Neutrophil (primary cell): ENCODE data around the gene UNCX.
"Not testable (repeated sequence)": the region's sequence is repeated elsewhere in the genome, so short reads cannot be mapped to it uniquely, and the experiment has no call there.

Source experiments
- H3K27ac ChIP-seq: fragments of 200-600 bp; sonication (generic); 2 replicates; pipeline ENCODE4 v1.5.1; 2016; ENCODE audit warnings: mild to moderate bottlenecking, moderate library complexity
- H3K27me3 ChIP-seq: fragments of 200-600 bp; sonication (generic); 2 replicates; pipeline ENCODE4 v1.6.0; 2016; ENCODE audit warnings: mild to moderate bottlenecking
- H3K36me3 ChIP-seq: fragments of 200-600 bp; sonication (generic); 2 replicates; pipeline ENCODE4 v1.5.1; 2017
- H3K4me1 ChIP-seq, 2 experiments: fragments of 200-600 bp in 1 of 2; sonication (generic) in 1 of 2; 1 replicate in 1 of 2; 2 replicates in 1 of 2; pipeline versions ENCODE4 v1.5.1 to v1.6.1; 2013 to 2016; ENCODE audit warnings: low read depth in 1 of 2, low read length in 1 of 2, mild to moderate bottlenecking in 1 of 2, moderate library complexity in 1 of 2; ENCODE audit not compliant: control insufficient read depth in 1 of 2, insufficient read depth in 1 of 2
- H3K4me3 ChIP-seq, 2 experiments: fragments of 200-600 bp in 1 of 2; sonication (generic) in 1 of 2; 1 replicate in 1 of 2; 2 replicates in 1 of 2; pipeline ENCODE4 v1.5.1; 2013 to 2016; ENCODE audit warnings: low read depth in 1 of 2, low read length in 1 of 2, mild to moderate bottlenecking in 1 of 2, moderate library complexity in 1 of 2
- H3K9me3 ChIP-seq: fragments of 200-600 bp; sonication (generic); 2 replicates; pipeline ENCODE4 v1.5.1; 2016
- CTCF ChIP-seq: fragments of 200-600 bp; sonication (generic); IDR thresholded peaks from 2 replicates; pipeline ENCODE4 v1.5.1; 2016; ENCODE audit warnings: antibody characterized with exemption

The UNCX gene

DNA sequence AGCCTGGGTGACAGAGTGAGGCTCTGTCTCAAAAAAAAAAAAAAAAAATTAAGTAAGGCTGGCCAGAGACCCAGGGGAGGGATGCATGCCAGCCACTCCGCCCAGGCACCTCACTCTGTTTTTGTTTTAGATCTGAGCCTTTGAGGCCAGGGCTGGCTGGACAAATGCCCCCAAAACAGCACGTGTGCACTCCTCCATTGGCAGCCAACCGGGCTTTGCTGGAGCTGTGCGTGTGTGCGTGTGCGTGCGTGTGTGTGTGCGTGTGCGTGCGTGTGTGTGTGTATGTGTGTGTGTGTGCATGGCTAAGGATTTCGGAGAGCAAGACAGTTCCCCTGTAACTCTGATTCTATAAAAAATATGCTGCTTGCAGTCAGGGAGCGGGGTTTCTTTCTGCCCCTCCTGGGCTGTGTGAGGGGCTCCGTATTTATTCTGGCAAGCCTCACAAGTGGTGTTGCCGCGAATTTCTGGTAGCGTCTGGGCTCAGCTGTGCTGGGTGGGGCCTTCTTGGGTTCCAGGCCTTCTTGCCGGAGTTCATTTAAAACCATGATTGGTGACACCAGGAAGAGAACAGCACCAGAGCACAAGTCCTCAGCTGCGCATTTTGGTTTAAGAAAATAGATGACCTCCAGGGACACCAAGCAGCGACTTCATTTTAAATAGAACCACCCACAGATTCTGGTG is 28.1 kb upstream of the UNCX start:
- no peak for TF ChIP-seq CTCF
- Histone ChIP-seq H3K9me3 (no peaks in the 10 kb centered on the region), H3K27ac (no peak overlapping the region), H3K27me3 (peaks cover 65% of the 10 kb centered on the region), H3K4me3 (no peak overlapping the region), H3K4me1 (no peaks in the 10 kb centered on the region), H3K36me3 (no peaks in the 10 kb centered on the region)

- peaks cover 65% of the 10 kb centered on the region for H3K27me3 ChIP-seq
- not testable (repeated sequence) for H3K36me3 ChIP-seq, H3K4me3 ChIP-seq, H3K4me1 ChIP-seq, H3K9me3 ChIP-seq, H3K27ac ChIP-seq
Measured at GRCh38 chr7:1205742-1206141, 26.9 kb upstream of the UNCX start.

DNA sequence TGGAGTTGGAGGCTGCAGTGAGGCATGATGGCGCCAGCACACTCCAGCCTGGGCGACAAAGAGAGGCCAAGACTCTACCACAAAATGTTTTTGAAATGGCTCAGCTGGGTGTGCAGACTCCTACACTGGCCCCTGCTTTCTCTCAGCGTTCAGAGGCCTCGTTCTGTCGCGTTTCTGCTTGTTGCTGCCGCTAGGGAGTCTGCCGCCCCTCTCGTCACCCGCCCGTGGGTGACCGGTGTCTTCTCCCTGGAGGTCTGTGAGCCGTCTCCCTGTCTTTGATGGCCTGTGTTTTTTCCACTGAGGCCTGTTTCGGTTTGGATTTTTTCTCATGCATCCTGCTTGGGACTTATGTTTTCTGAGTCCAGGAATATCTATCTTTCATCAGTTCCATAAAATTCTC is 23.6 kb upstream of the UNCX start:
- Histone ChIP-seq H3K4me3 (no peak overlapping the region), H3K27ac (no peak overlapping the region), H3K27me3 (peaks cover 71% of the 10 kb centered on the region), H3K4me1 (no peaks in the 10 kb centered on the region), H3K36me3 (no peaks in the 10 kb centered on the region), H3K9me3 (no peaks in the 10 kb centered on the region)
- TF ChIP-seq CTCF, result no peak

DNA sequence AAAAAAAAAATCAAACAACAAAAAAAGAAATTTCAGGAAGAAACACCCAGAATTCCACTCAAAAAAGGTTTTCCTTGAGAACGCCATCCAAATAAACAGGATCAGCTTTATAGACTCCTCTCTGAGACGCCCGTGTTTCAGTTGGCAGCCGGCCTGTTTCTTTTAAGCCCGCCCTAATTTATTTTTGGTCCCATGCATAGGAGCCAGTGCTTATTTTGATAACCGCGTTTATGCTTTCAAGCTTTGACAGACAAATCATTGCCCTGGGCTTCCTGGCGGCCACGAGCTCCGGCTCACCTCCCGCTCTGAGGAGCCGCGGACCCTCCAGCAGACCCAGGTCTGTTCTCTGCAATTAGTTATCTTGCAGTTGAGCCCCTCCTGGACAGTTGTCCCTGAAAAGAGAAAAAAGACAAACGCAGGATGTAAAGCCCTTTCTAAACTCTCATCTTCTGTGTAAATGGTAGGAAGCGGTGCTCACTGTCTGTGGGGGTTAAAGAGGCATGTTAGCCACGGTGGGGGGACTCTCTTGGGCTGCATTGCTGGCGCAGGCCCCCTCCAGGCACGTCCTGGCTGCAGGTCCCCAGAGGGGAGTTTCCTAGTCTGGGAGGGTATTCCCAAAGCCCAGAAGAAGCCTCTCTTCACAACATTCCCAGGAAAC is 22.2 kb upstream of the UNCX start:
- Histone ChIP-seq H3K9me3 (no peaks in the 10 kb centered on the region), H3K27ac (no peak overlapping the region), H3K27me3 (peaks cover 77% of the 10 kb centered on the region), H3K36me3 (no peaks in the 10 kb centered on the region), H3K4me3 (no peak overlapping the region), H3K4me1 (no peaks in the 10 kb centered on the region)
- TF ChIP-seq CTCF, result no peak

DNA sequence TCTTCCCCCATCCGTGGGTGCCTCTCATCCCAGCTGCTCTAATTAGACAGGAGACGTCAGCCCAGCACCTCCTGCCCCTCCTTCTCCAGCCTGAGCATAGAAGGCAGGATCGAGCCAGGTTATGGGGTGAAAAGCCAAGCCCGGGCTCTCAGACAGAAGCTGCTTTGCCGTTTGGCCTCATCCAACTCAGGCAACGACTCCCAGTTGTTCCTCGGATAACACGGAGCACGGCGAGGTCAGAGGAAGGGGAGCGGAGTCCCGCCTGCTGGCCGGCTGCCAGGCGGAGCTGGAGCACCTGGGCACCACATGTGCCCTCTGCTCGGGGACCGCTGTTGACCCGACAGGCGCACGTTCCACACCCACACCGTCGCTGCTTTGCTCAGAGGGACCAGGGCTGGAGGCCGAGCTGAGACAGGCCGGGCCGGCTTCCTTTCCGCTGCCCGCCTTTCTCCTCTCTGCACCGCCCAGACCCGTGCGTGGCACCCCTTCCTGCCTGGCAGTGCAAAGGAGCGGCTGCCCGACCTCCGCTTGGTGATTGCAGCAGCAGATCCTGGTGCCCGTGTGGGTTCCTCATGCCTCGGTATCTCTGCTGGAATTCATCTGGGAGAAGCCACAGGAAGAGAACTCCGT is 21.6 kb upstream of the UNCX start:
- Histone ChIP-seq H3K27ac (no peak overlapping the region), H3K4me1 (no peaks in the 10 kb centered on the region), H3K36me3 (no peaks in the 10 kb centered on the region), H3K27me3 (peaks cover 79% of the 10 kb centered on the region), H3K9me3 (no peaks in the 10 kb centered on the region), H3K4me3 (no peak overlapping the region)
- no peak for TF ChIP-seq CTCF

- no peak overlapping the region for H3K27ac ChIP-seq
- no peaks in the 10 kb centered on the region for H3K4me1 ChIP-seq
- TF ChIP-seq CTCF, result no peak
- H3K27me3 ChIP-seq, result peaks cover 82% of the 10 kb centered on the region
- H3K36me3 ChIP-seq, result no peaks in the 10 kb centered on the region
- H3K9me3 ChIP-seq, result no peaks in the 10 kb centered on the region
- no peak overlapping the region for H3K4me3 ChIP-seq
Measured at GRCh38 chr7:1211611-1212010, 21.1 kb upstream of the UNCX start.

- H3K27me3 ChIP-seq, result peaks cover 85% of the 10 kb centered on the region
- H3K4me3 ChIP-seq, H3K27ac ChIP-seq, H3K4me1 ChIP-seq, H3K36me3 ChIP-seq, H3K9me3 ChIP-seq: not testable (repeated sequence)
Measured at GRCh38 chr7:1212025-1212424, 20.6 kb upstream of the UNCX start.
